Left hindlimb (tissue), 1 donor: ENCODE measurements around the gene ITM2B.
"Not testable (repeated sequence)": the region's sequence is repeated elsewhere in the genome, so short reads cannot be mapped to it uniquely, and the experiment has no call there.

Experiments used
- DNase-seq: peaks from one replicate; pipeline ENCODE4 v3.0.0-alpha.2; 2018

Gene ITM2B

GRCh38 chr13:48233046-48233888, at the start of gene ITM2B:
Gene ITM2B, plus strand, starts transcription at chr13:48233206. Its CDS starts 155 bp downstream, at chr13:48233361.
- DNase-seq, result peak; percentile 85

GRCh38 chr13:48184260-48184659, 48.7 kb upstream of the ITM2B start:
- DNase-seq, result no peak

- DNase-seq, result no peak
Observed at GRCh38 chr13:48185018-48185417, 48.0 kb upstream of the ITM2B start.

GRCh38 chr13:48186722-48187121, 46.3 kb upstream of the ITM2B start:
- no peak for DNase-seq

GRCh38 chr13:48188131-48188530, 44.9 kb upstream of the ITM2B start:
- DNase-seq, result no peak

GRCh38 chr13:48188601-48189000, 44.4 kb upstream of the ITM2B start:
- DNase-seq, result no peak

GRCh38 chr13:48189171-48189570, 43.8 kb upstream of the ITM2B start:
- DNase-seq, result no peak

- DNase-seq, result no peak
Observed at GRCh38 chr13:48192411-48192935, 40.5 kb upstream of the ITM2B start.

- DNase-seq, result no peak
Observed at GRCh38 chr13:48194379-48194754, 38.6 kb upstream of the ITM2B start.

GRCh38 chr13:48199404-48199946, 33.5 kb upstream of the ITM2B start:
- no peak for DNase-seq

- DNase-seq, result no peak
Observed at GRCh38 chr13:48201044-48201443, 32.0 kb upstream of the ITM2B start.

- not testable (repeated sequence) for DNase-seq
Observed at GRCh38 chr13:48207207-48207606, 25.8 kb upstream of the ITM2B start.

GRCh38 chr13:48210178-48210577, 22.8 kb upstream of the ITM2B start:
- DNase-seq, result no peak

GRCh38 chr13:48214519-48215121, 18.4 kb upstream of the ITM2B start:
- no peak for DNase-seq

GRCh38 chr13:48215511-48216203, 17.3 kb upstream of the ITM2B start:
- not testable (repeated sequence) for DNase-seq

- DNase-seq, result no peak
Observed at GRCh38 chr13:48216204-48216711, 16.7 kb upstream of the ITM2B start.

- no peak for DNase-seq
Observed at GRCh38 chr13:48220592-48220980, 12.4 kb upstream of the ITM2B start.

GRCh38 chr13:48220981-48221685, 11.9 kb upstream of the ITM2B start:
- no peak for DNase-seq

- DNase-seq, result no peak
Observed at GRCh38 chr13:48221686-48222187, 11.3 kb upstream of the ITM2B start.

- DNase-seq, result no peak
Observed at GRCh38 chr13:48222358-48223301, 10.4 kb upstream of the ITM2B start.

GRCh38 chr13:48224701-48225100, 8.3 kb upstream of the ITM2B start:
- no peak for DNase-seq
